Suprapubic skin (tissue), 3 donors: ENCODE data around the gene PGAM4.
"Not testable (repeated sequence)": the region's sequence is repeated elsewhere in the genome, so short reads cannot be mapped to it uniquely, and the experiment has no call there.

Source experiments
- EP300 ChIP-seq: sonication (generic); formaldehyde crosslinking; IDR thresholded peaks from one replicate; pipeline ENCODE4 v1.6.1; 2017; ENCODE audit warnings: antibody characterized with exemption
- POLR2A ChIP-seq, 2 donors: fragments of 450-650 bp; IDR thresholded peaks; one replicate each; pipeline ENCODE4 v1.6.1; 2017; ENCODE audit warnings: antibody characterized with exemption in 2 of 2, mild to moderate bottlenecking in 2 of 2, moderate library complexity in 2 of 2
- TF ChIP-seq, protein P1 (sequence below), 2 donors: fragments of 200-600 bp in 1 of 2; fragments of 450-650 bp in 1 of 2; sonication (generic) in 1 of 2; IDR thresholded peaks; one replicate each; pipeline ENCODE4 v1.5.1; 2016 to 2019; ENCODE audit warnings: antibody characterized with exemption in 2 of 2, mild to moderate bottlenecking in 1 of 2, moderate library complexity in 1 of 2

- not testable (repeated sequence) for TF ChIP-seq EP300; POLR2A (IDR thresholded peaks at IDR 0.05)
- TF ChIP-seq, protein P1, sequence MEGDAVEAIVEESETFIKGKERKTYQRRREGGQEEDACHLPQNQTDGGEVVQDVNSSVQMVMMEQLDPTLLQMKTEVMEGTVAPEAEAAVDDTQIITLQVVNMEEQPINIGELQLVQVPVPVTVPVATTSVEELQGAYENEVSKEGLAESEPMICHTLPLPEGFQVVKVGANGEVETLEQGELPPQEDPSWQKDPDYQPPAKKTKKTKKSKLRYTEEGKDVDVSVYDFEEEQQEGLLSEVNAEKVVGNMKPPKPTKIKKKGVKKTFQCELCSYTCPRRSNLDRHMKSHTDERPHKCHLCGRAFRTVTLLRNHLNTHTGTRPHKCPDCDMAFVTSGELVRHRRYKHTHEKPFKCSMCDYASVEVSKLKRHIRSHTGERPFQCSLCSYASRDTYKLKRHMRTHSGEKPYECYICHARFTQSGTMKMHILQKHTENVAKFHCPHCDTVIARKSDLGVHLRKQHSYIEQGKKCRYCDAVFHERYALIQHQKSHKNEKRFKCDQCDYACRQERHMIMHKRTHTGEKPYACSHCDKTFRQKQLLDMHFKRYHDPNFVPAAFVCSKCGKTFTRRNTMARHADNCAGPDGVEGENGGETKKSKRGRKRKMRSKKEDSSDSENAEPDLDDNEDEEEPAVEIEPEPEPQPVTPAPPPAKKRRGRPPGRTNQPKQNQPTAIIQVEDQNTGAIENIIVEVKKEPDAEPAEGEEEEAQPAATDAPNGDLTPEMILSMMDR (IDR thresholded peaks at IDR 0.05): not testable (repeated sequence)
These were observed 50.1 kb downstream of the PGAM4 start for GRCh38 chrX:77919370-77919769.
